Hematopoietic multipotent progenitor cell (in vitro differentiated cells): ENCODE data around the gene KLHL15. TPM values are rescaled to one million over a fixed set of nuclear protein-coding genes. Genes with fewer than 3 reads are reported as not detected.
A peak's percentile ranks its signal among the peaks of the same experiment; 100 is the strongest.

Source experiments
- DNase-seq, 3 donors: peaks; one replicate each; pipeline ENCODE4 v3.0.0-alpha.2; 2011 to 2015; ENCODE audit warnings: low read depth in 2 of 3, low spot score in 2 of 3
- total RNA-seq: library from RNA; depleted of rRNA; stranded (reverse); fragments of >200 nt; gene quantifications from one replicate; pipeline ENCODE4 v1.2.3, GENCODE V29; 2012

KLHL15 gene
- total RNA-seq, 1 donor = 17.2 TPM

DNA sequence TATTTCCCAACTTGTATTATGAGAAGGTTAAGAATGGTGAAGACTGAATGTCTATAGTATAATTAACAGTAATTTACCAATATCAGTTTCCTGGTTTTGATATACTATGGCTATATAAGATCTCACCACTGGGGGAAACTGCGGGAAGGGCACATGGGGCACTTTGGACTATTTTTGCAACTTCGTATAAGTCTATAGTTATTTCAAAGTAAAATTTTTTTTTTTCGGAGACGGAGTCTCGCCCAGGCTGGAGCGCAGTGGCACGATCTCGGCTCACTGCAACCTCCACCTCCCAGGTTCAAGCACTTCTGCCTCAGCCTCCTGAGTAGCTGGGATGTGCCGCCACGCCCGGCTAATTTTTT lies 73.1 kb downstream of the KLHL15 start:
- peak in 1 of 3 donors; percentile 4 for DNase-seq

DNA sequence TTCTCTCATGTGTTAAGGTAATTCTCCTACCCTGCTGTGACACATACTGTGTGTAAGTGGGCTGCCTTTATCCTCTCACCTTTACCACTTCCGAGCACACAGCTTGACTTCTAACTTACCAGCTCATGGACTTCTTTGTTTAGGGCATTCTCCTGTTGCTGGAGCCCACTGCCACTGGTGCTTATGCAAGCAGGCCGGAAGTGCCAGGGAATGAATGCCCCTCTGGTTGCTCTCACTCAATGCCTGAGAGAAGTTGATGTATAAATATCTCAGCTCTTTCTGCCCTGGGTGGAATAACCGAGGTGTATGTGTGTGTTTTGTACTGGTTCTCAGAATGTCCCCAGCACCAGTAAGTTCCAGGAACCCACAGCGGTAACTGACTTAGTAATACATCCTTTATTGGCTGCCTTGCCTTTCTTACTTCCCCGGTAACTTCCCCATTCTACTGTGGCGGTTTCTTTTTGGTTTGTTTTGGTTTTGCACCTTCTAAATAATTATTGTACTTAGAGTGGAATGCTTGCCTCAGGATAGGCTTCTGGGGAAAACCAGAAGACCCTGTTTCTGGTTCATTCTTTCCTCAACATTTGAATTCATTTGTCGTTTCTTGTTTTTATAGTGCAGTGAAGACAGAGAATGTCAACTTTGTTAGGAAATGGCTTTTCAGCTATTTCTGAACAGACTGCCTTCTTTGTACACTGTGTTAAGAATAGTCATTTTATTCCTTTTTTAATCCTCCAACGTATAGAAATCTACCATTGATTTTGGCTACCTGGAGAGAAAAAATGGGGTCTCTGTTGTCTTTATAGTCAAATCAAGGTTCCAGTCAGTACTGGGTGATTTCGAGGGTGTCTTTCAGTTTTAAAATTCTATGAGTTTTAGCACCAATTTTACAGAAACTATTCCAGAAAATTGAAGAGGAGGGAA lies 73.7 kb downstream of the KLHL15 start:
- DNase-seq = peak in 2 of 3 donors; percentile 47 to 64

DNA sequence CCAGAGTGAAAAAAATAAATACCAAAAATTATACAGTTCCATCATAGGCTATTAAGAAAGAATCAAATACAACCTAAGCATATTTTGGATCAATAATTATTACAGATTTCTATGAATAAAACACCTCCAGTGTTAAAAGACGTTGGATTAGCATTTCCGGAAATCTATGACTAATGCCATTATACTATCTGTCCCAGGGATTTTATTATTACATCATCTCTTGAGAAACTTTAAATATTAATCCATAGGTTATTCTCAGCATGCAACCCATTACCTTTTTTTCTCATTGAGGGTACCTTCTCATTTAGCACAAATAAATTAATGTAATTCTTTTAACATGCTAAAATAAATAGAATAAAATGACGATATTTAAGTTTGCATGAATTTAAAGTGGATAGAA lies 74.6 kb downstream of the KLHL15 start:
- DNase-seq = no peak

DNA sequence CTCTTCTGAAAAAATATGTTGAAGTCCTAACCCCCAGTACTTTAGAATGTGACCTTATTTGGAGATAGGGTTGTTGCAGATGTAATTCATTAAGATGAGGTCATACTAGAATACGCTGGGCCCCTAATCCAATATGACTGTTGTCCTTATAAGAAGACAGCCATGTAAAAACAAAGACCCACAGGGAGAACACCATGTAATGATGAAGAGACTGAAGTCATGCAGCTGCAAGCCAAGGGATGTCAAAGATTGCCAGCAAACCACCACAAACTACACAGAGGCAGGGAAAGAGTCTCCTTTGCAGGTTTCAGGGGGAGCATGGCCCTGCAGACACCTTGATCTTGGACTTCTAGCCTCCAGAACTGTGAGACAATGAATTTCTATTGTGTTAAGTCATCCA lies 81.8 kb downstream of the KLHL15 start:
- DNase-seq = no peak

DNA sequence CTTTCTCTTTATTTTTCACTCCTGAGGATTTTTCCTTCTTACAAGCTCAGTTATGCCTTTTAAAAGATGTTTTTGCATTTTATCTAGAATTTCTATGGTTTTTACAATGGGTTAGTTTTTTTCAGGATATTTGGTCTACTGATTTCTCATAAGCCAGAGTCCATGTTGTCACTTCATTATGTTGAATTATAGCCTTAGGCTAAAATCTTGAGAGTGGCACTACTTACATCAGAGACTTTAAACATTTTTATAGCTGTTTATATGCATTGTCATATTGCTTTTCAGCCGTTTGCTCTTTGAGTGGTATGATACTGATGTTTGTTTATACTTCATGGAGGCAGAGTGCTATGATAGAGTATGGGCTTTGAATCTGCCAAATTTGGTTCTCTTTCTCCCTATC lies 82.8 kb downstream of the KLHL15 start:
- no peak for DNase-seq

DNA sequence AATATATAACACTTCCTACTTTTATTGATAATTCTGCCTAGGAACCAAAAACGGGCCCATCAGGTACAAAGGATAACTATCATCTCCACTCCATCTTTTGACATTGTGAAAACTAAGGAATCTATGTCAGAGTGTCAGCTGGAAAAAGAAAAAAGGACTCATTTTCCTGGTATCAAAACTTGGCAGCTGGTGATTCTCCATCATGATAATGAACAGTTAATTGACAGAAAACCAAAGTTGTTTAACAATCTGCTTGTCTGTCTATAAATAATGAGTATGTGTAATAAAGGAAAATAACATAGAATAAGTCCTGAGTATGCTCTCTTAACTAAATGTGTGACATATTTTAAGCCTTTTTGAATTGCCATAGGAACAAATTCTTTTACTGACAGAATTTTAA lies 87.8 kb downstream of the KLHL15 start:
- DNase-seq = no peak

DNA sequence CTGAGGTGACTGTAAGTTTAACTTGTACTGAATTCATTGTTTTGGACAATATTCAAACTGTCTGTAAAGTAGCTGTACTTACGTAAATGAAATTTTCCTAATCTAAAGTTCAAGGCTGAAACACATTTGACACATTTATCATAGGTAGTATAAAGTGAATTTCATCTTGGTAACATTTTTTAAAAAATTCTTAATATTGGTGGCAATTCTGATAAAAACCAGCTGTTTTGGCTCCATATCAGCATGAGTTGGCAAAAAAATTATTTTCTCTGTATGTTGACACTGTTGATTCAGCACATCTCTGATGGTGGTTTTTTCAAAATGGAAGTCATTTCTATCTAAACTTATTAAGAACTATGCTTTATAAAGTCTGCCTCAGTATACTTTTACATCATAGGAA lies 88.3 kb downstream of the KLHL15 start:
- DNase-seq = no peak

DNA sequence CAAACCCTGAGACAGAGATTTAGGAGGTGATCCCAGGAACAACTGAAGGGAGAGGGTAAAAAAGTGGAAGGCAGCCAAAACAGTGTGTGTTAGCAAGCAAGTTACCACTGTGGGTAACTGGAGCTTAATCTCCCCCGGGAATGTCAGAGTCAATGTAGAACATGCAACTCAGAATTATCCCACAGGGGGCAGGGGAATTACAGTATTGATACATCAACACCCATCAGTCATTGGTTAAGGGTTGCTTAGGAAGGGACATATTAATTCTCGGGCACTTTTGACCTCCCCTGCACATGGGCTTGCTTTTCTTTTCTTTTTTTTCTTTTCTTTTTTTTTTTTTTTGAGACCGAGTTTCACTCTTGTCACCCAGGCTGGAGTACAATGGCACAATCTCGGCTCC lies 89.9 kb downstream of the KLHL15 start:
- DNase-seq = no peak

DNA sequence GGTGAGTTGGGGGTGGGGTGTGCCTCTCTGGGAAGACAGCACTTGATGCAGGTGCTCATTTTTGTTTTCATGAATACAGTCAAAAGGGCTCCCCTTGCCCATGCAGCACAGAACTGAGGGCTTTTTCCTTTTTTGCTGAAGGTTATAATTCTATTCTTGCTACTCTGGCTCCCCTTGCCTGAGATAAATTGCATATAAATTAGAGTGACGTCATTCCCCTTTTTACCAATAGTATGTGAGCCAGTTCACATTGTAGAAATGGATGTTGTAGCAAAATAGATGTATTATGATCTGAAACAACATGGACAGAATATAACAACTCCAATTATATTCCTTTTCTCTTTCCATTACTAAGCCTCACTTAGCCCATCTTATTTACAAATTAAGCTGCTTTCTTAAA lies 90.8 kb downstream of the KLHL15 start:
- DNase-seq = no peak

DNA sequence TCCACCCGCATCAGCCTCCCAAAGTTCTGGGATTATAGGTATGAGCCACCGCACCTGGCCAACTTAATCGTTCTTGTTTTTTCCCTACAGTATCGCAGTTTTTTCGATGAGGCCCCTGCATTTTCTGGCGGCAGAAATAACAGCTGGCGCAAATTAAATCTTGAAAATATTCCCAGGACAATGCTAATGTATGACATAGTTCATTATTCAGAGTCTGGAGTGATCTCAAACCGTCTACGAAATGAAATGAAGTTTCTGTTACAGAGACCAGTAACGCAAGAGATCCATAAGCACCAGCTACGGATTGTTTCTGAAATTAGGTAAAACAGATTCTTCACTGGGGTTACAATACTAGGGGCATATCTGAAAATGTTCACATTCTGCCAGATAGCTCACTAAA lies 91.9 kb downstream of the KLHL15 start:
- no peak for DNase-seq

Other genes with a start within 250 kb of the KLHL15 start
- 140 TPM for gene SAT1, start 244.0 kb downstream of the KLHL15 start, total RNA-seq
- 4.3 TPM for gene APOO, start 119.2 kb downstream of the KLHL15 start, total RNA-seq
- under 0.01 TPM for gene CXorf58, start 119.2 kb downstream of the KLHL15 start, total RNA-seq
- 390 TPM for gene EIF2S3, start 27.8 kb upstream of the KLHL15 start, total RNA-seq
- gene ZFX, start 122.5 kb upstream of the KLHL15 start, total RNA-seq = 30.2 TPM